Activated CD8-positive, alpha-beta memory T cell treated with anti-CD3 and anti-CD28 coated beads, Interleukin-2, amount 50 U/mL, for 1 hour (primary cell): ENCODE data around the gene NCAM1.

ENCODE experiments used
- DNase-seq: peaks from one replicate; pipeline ENCODE4 v3.0.0-alpha.2; 2020; ENCODE audit errors: extremely low read depth

The NCAM1 gene

GRCh38 chr11:112968941-112969713, 7.9 kb downstream of the NCAM1 start:
- DNase-seq, result no peak

- no peak for DNase-seq
Observed at GRCh38 chr11:112971195-112971594, 10.0 kb downstream of the NCAM1 start.

GRCh38 chr11:112971827-112972226, 10.6 kb downstream of the NCAM1 start:
- no peak for DNase-seq

GRCh38 chr11:112972399-112973145, 11.4 kb downstream of the NCAM1 start:
- DNase-seq, result no peak

GRCh38 chr11:112975051-112975450, 13.8 kb downstream of the NCAM1 start:
- DNase-seq, result no peak

GRCh38 chr11:112975493-112975892, 14.3 kb downstream of the NCAM1 start:
- no peak for DNase-seq

- DNase-seq, result no peak
Observed at GRCh38 chr11:112977755-112978154, 16.5 kb downstream of the NCAM1 start.

GRCh38 chr11:112983887-112984286, 22.7 kb downstream of the NCAM1 start:
- no peak for DNase-seq

- no peak for DNase-seq
Observed at GRCh38 chr11:112989198-112989597, 28.0 kb downstream of the NCAM1 start.

GRCh38 chr11:112993808-112994207, 32.6 kb downstream of the NCAM1 start:
- DNase-seq, result no peak

- DNase-seq, result no peak
Observed at GRCh38 chr11:112995423-112996090, 34.3 kb downstream of the NCAM1 start.

GRCh38 chr11:112996994-112997393, 35.8 kb downstream of the NCAM1 start:
- no peak for DNase-seq

GRCh38 chr11:112997857-112998466, 36.7 kb downstream of the NCAM1 start:
- no peak for DNase-seq

- no peak for DNase-seq
Observed at GRCh38 chr11:112999520-112999919, 38.3 kb downstream of the NCAM1 start.

- no peak for DNase-seq
Observed at GRCh38 chr11:113001709-113002108, 40.5 kb downstream of the NCAM1 start.

- DNase-seq, result no peak
Observed at GRCh38 chr11:113006896-113007445, 45.8 kb downstream of the NCAM1 start.

- no peak for DNase-seq
Observed at GRCh38 chr11:113014262-113015097, 53.3 kb downstream of the NCAM1 start.

GRCh38 chr11:113015098-113015455, 53.9 kb downstream of the NCAM1 start:
- DNase-seq, result no peak

GRCh38 chr11:113016905-113017304, 55.7 kb downstream of the NCAM1 start:
- DNase-seq, result no peak

GRCh38 chr11:113018913-113019312, 57.7 kb downstream of the NCAM1 start:
- no peak for DNase-seq

GRCh38 chr11:113019711-113020110, 58.5 kb downstream of the NCAM1 start:
- no peak for DNase-seq
